ENCODE data around the gene GAS2L1.
A peak's percentile ranks its signal among the peaks of the same experiment; 100 is the strongest.
"Not testable (repeated sequence)": the region's sequence is repeated elsewhere in the genome, so short reads cannot be mapped to it uniquely, and the experiment has no call there.

GAS2L1 gene

GRCh38 chr22:29344137-29344536 is 37.7 kb downstream of the GAS2L1 start (continued):
- TF ChIP-seq TSHZ1 (tag by site-specific recombination; IDR thresholded peaks at IDR 0.05; ENCODE audit: borderline replicate concordance) (peak; percentile 63; the same call in 1 of the 2 replicates), PRDM10 (tag by site-specific recombination; IDR thresholded peaks at IDR 0.05) (peak; percentile 53; the same call in 1 of the 2 replicates), IKZF3 (tag by site-specific recombination; IDR thresholded peaks at IDR 0.05) (peak; percentile 48; the same call in 1 of the 2 replicates), ZBTB20 (tag by site-specific recombination; IDR thresholded peaks at IDR 0.05) (peak; percentile 52; the same call in 1 of the 2 replicates), ZNF521 (tag by site-specific recombination; IDR thresholded peaks at IDR 0.05) (no peak)

- H3K9me3 ChIP-seq (ENCODE audit: control insufficient read depth, insufficient read depth, low read depth, low read length); H3K4me3 ChIP-seq (ENCODE audit: low read depth, low read length): not testable (repeated sequence)
- CTCF ChIA-PET = interaction anchor here (0.6 to 0.9 kb wide), 2 partner anchors 14 to 1357 kb away, joined by 3 to 5 read pairs; no protein-coding TSS in a partner anchor
- H3K36me3 ChIP-seq (ENCODE audit: control insufficient read depth in 2 of 2, insufficient read depth in 1 of 2, low read length in 2 of 2) = peaks cover 21 to 87% of the 10 kb centered on the region in 2 experiments
- H3K4me1 ChIP-seq (ENCODE audit: control insufficient read depth, insufficient read depth, low read length) = peaks cover 15% of the 10 kb centered on the region
- POLR2A ChIA-PET = interaction anchor here (0.6 to 1.7 kb wide), 3 partner anchors 9 to 128 kb away, joined by 6 to 13 read pairs (median 11); partner anchors contain the start of gene AP1B1
- H3K27ac ChIP-seq (ENCODE audit: extremely low read depth, low read depth, low read length) = 0 out of 2 replicates have a peak overlapping the region, but pooled peaks have one; percentile 49
Measured at GRCh38 chr22:29344889-29345288, 38.4 kb downstream of the GAS2L1 start.

GRCh38 chr22:29345932-29346331 is 39.5 kb downstream of the GAS2L1 start:
- Histone ChIP-seq H3K36me3 (ENCODE audit: control insufficient read depth in 2 of 2, insufficient read depth in 1 of 2, low read length in 2 of 2) (peaks cover 27 to 87% of the 10 kb centered on the region in 2 experiments), H3K4me1 (ENCODE audit: control insufficient read depth, insufficient read depth, low read length) (peaks cover 15% of the 10 kb centered on the region), H3K27ac (ENCODE audit: extremely low read depth, low read depth, low read length) (no peak overlapping the region), H3K4me3 (ENCODE audit: low read depth, low read length) (no peak overlapping the region), H3K9me3 (ENCODE audit: control insufficient read depth, insufficient read depth, low read depth, low read length) (no peaks in the 10 kb centered on the region)
- CTCF ChIA-PET = interaction anchor here (1.0 kb wide), 1 partner anchor 13 kb away, joined by 3 read pairs; no protein-coding TSS in a partner anchor
- POLR2A ChIA-PET = interaction anchor here (1.7 kb wide), 1 partner anchor 43 kb away, joined by 11 read pairs; the partner anchor contains the start of gene AP1B1
- TF ChIP-seq ELK4 (IDR thresholded peaks at IDR 0.05; ENCODE audit: borderline replicate concordance, low read depth, low read length) (no peak), OSR2 (tag by site-specific recombination; IDR thresholded peaks at IDR 0.05) (peak; percentile 52; the same call in 1 of the 2 replicates)

GRCh38 chr22:29346659-29347058 is 40.2 kb downstream of the GAS2L1 start:
- Histone ChIP-seq H3K36me3 (ENCODE audit: control insufficient read depth in 2 of 2, insufficient read depth in 1 of 2, low read length in 2 of 2) (peaks cover 32 to 87% of the 10 kb centered on the region in 2 experiments), H3K4me3 (ENCODE audit: low read depth, low read length) (no peak overlapping the region), H3K27ac (ENCODE audit: extremely low read depth, low read depth, low read length) (no peak overlapping the region), H3K4me1 (ENCODE audit: control insufficient read depth, insufficient read depth, low read length) (peaks cover 15% of the 10 kb centered on the region), H3K9me3 (ENCODE audit: control insufficient read depth, insufficient read depth, low read depth, low read length) (no peaks in the 10 kb centered on the region)
- TF ChIP-seq SP7 (tag by site-specific recombination; IDR thresholded peaks at IDR 0.05) (no peak), ZNF670 (tag by site-specific recombination; IDR thresholded peaks at IDR 0.05; ENCODE audit: low read depth) (no peak), IKZF3 (tag by site-specific recombination; IDR thresholded peaks at IDR 0.05) (no peak), ZNF558 (tag by site-specific recombination; IDR thresholded peaks at IDR 0.05) (no peak), ZEB2 (tag by site-specific recombination; IDR thresholded peaks at IDR 0.05) (no peak), ZNF155 (tag by site-specific recombination; IDR thresholded peaks at IDR 0.05) (no peak), ZNF324 (tag by site-specific recombination; IDR thresholded peaks at IDR 0.05) (no peak), WT1 (tag by site-specific recombination; IDR thresholded peaks at IDR 0.05) (no peak), ZNF48 (tag by site-specific recombination; IDR thresholded peaks at IDR 0.05) (no peak)
- ChIA-PET POLR2A (no interaction called here), CTCF (interaction anchor here (1.0 kb wide), 1 partner anchor 12 kb away, joined by 3 read pairs; no protein-coding TSS in a partner anchor)

All from HEK293 (cell line).